OCI-LY1 (cell line): ENCODE data around the gene HDHD5.

Experiments
- EZH2 ChIP-seq: fragments of 200-600 bp; sonication (generic), shearing (Covaris generic); IDR thresholded peaks from 2 replicates; pipeline ENCODE4 v1.8.0; 2017; ENCODE audit warnings: borderline replicate concordance, mixed run types, mild to moderate bottlenecking, antibody characterized with exemption, low read length, moderate library complexity, mixed read lengths
- TF ChIP-seq, protein P1 (sequence below): fragments of 200-600 bp; sonication (generic), shearing (Covaris generic); IDR thresholded peaks from 2 replicates; pipeline ENCODE4 v1.5.1; 2017; ENCODE audit warnings: mild to moderate bottlenecking, antibody characterized with exemption, low read length, moderate library complexity, mixed read lengths

DNA sequence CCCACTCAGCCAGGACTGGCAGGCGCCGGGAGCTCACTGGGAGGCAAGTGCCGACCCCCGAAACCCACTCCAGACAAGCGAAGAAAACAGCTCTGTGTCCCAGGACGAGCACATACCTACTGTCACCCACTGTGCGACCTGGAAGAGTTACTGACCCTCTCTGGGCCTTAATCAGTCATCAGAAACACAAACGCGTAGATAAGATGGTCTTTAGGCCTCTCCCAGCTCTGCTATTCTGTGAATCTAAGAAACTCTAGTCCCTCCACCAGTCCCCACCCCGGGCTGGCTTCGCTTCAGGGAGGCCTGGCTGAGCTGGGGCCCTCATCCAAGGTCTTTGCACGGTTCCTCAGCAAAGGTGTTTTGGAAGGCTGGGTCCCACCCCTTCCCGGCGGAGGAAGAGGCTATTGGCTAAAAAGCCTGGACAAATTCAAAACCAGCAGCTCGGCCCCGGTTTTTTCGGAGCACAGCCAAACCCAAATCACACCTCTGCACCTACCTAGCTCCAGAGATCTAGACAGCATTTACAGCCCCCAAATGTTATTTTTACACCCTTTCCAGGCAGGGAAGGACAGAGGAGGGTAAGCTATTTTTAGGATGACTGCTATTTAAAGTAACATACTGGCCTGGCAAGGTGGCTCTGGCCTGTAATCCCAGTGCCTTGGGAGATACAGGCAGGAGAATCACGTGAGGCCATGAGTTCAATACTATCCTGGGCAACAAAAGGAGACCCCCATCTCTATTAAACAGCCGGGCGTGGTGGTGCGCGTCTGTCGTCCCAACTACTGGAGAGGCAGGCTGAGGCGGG is 13.2 kb upstream of the HDHD5 start:
- TF ChIP-seq, protein P1, sequence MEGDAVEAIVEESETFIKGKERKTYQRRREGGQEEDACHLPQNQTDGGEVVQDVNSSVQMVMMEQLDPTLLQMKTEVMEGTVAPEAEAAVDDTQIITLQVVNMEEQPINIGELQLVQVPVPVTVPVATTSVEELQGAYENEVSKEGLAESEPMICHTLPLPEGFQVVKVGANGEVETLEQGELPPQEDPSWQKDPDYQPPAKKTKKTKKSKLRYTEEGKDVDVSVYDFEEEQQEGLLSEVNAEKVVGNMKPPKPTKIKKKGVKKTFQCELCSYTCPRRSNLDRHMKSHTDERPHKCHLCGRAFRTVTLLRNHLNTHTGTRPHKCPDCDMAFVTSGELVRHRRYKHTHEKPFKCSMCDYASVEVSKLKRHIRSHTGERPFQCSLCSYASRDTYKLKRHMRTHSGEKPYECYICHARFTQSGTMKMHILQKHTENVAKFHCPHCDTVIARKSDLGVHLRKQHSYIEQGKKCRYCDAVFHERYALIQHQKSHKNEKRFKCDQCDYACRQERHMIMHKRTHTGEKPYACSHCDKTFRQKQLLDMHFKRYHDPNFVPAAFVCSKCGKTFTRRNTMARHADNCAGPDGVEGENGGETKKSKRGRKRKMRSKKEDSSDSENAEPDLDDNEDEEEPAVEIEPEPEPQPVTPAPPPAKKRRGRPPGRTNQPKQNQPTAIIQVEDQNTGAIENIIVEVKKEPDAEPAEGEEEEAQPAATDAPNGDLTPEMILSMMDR = no peak
- TF ChIP-seq EZH2 = no peak
